ENCODE data around the gene AIFM3. TPM values are rescaled to one million over a fixed set of nuclear protein-coding genes. Genes with fewer than 3 reads are reported as not detected.

Gene AIFM3
- total RNA-seq, 1 donor from 2014 or later, result 0.79 TPM

GRCh38 chr22:21029486-21030025, 62.5 kb downstream of the AIFM3 start:
- Mint-ChIP-seq H3K27me3 (ENCODE audit: low read depth) (no peaks in the 10 kb centered on the region), H3K4me3 (no peak overlapping the region), H3K27ac (ENCODE audit: unreplicated experiment) (peak overlapping the region; percentile 94), H3K4me1 (peaks cover 20% of the 10 kb centered on the region), H3K9me3 (no peaks in the 10 kb centered on the region), H3K36me3 (ENCODE audit: low read depth) (no peaks in the 10 kb centered on the region)
- no peak for DNase-seq (ENCODE audit: low read depth, low spot score)
- no peak for TF ChIP-seq CTCF (conservative IDR thresholded peaks at IDR 0.05)

GRCh38 chr22:21030032-21030431, 63.0 kb downstream of the AIFM3 start:
- no peaks in the 10 kb centered on the region for H3K36me3 Mint-ChIP-seq (ENCODE audit: low read depth)
- no peak for DNase-seq (ENCODE audit: low read depth, low spot score)

More at GRCh38 chr22:21030032-21030431, 63.0 kb downstream of the AIFM3 start:
- Mint-ChIP-seq H3K4me3 (peak overlapping the region; percentile 27), H3K9me3 (no peaks in the 10 kb centered on the region), H3K27me3 (ENCODE audit: low read depth) (no peaks in the 10 kb centered on the region), H3K4me1 (peaks cover 20% of the 10 kb centered on the region), H3K27ac (ENCODE audit: unreplicated experiment) (peak overlapping the region; percentile 43)
- TF ChIP-seq CTCF (conservative IDR thresholded peaks at IDR 0.05), result no peak

Other genes with a start within 250 kb of the AIFM3 start
- not detected in 2 replicates for gene SERPIND1, start 193.1 kb upstream of the AIFM3 start, total RNA-seq
- 82.0 and 85.8 TPM in 2 replicates for gene PI4KA, start 108.4 kb upstream of the AIFM3 start, total RNA-seq
- 20.0 and 20.2 TPM in 2 replicates for gene SNAP29, start 108.2 kb upstream of the AIFM3 start, total RNA-seq
- gene CRKL, start 49.8 kb upstream of the AIFM3 start, total RNA-seq, result 102 and 107 TPM in 2 replicates
- 88.7 and 94.5 TPM in 2 replicates for gene LZTR1, start 15.0 kb downstream of the AIFM3 start, total RNA-seq
- gene THAP7, start 34.9 kb downstream of the AIFM3 start, total RNA-seq, result 35.4 and 37.0 TPM in 2 replicates
- 3.4 and 4.5 TPM in 2 replicates for gene P2RX6, start 47.9 kb downstream of the AIFM3 start, total RNA-seq
- 0.26 and 0.43 TPM in 2 replicates for gene SLC7A4, start 65.3 kb downstream of the AIFM3 start, total RNA-seq
- not detected in 2 replicates for gene LRRC74B, start 78.7 kb downstream of the AIFM3 start, total RNA-seq

Data from neural crest cell (in vitro differentiated cells).